Chondrocyte (in vitro differentiated cells): ENCODE results near the gene RSPH10B. TPM values are rescaled to one million over a fixed set of nuclear protein-coding genes. Genes with fewer than 3 reads are reported as not detected.
"Not testable (repeated sequence)": the region's sequence is repeated elsewhere in the genome, so short reads cannot be mapped to it uniquely, and the experiment has no call there.

Experiments
- DNase-seq: peaks from one replicate; pipeline ENCODE4 v3.0.0; 2021; ENCODE audit warnings: mixed read lengths, low spot score
- H3K27ac Mint-ChIP-seq: one replicate; pipeline ENCODE4 v1.8.0; 2021; ENCODE audit warnings: mild to moderate bottlenecking, moderate library complexity, mixed read lengths; ENCODE audit not compliant: unreplicated experiment
- H3K27me3 Mint-ChIP-seq: 2 replicates; pipeline ENCODE4 v1.8.0; 2021; ENCODE audit warnings: low read depth, mixed read lengths
- H3K36me3 Mint-ChIP-seq: 2 replicates; pipeline ENCODE4 v1.8.0; 2021; ENCODE audit warnings: low read depth, mixed read lengths
- H3K4me1 Mint-ChIP-seq: 2 replicates; pipeline ENCODE4 v1.8.0; 2021; ENCODE audit warnings: low read depth, mild to moderate bottlenecking, mixed read lengths
- H3K4me3 Mint-ChIP-seq: one replicate; pipeline ENCODE4 v1.8.0; 2021; ENCODE audit warnings: mild to moderate bottlenecking, moderate library complexity, mixed read lengths; ENCODE audit not compliant: unreplicated experiment
- H3K9me3 Mint-ChIP-seq: 2 replicates; pipeline ENCODE4 v1.8.0; 2021; ENCODE audit warnings: low read depth, mixed read lengths
- CTCF ChIP-seq: fragments of 200-600 bp; sonication (generic); IDR thresholded peaks from 2 replicates; pipeline ENCODE4 v1.5.0; 2021; ENCODE audit warnings: antibody characterized with exemption, mild to moderate bottlenecking, moderate library complexity
- total RNA-seq: library from RNA; stranded (reverse); gene quantifications from 3 replicates; pipeline ENCODE4 v1.2.1, GENCODE V29; 2021

Gene RSPH10B
- total RNA-seq, 1 donor from 2014 or later = not detected

DNA sequence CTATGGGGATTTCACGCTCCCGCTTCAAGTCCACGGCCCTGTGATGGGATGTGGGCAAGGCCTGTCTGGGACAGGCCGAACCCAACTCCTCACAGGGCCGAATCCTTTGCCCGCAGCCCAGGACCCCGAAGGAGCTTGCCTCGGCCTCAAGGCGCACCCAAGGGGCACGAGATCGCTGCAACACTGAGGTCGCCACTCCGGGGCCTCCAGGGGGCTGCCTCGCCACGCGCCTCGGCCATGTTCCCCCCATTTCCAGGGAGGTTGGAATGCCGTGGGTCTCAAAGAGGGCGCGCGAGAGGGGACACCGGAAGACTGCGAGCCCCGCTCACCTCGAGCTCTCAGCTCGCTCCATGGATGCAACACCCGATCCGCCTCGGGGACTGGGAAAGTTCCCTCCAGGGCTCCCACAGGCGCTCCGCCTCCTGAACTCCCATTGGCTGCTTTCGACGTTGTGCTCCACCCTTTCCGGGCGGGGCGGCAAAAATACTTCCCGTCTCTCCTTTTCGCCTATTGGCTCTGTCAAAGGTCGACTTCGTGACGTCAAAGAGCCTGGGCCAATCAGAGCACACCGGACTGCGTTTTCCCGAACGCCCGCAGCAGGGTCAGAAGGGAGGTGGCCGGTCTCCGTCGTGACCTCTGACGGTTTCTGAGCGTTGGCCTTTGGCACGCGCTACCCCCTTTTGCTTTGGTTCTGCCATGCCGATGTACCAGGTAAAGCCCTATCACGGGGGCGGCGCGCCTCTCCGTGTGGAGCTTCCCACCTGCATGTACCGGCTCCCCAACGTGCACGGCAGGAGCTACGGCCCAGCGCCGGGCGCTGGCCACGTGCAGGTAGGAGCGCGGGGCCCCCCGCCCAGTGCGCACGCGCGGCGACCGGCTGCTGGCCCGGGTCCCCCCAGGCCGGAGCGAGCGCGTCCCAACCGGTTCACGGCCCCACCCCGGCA, 38.5 kb upstream of the RSPH10B start, which contains the start of the genes AIMP2 and PMS2:
AIMP2 (plus strand) TSS at position 605 of the 944 bp plus-strand sequence; CDS start at position 697, 92 bp downstream.
PMS2 (minus strand) TSS at position 382 of the 944 bp plus-strand sequence; CDS start at position 352, 30 bp downstream.
- Mint-ChIP-seq H3K4me3 (peak within 1 kb of the TSS; percentile 84), H3K27ac (peak within 1 kb of the TSS; percentile 98), H3K9me3 (no peaks in the 10 kb centered on the region), H3K4me1 (peaks cover 43% of the 10 kb centered on the region), H3K27me3 (no peaks in the 10 kb centered on the region), H3K36me3 (peaks cover 7% of the 10 kb centered on the region)
- TF ChIP-seq CTCF = peak; percentile 53
- DNase-seq = peak; percentile 99

- Mint-ChIP-seq H3K4me3 (peak overlapping the region; percentile 84), H3K4me1 (peaks cover 39% of the 10 kb centered on the region)
- H3K36me3 Mint-ChIP-seq, DNase-seq, H3K9me3 Mint-ChIP-seq, H3K27ac Mint-ChIP-seq, H3K27me3 Mint-ChIP-seq: not testable (repeated sequence)
These were observed 37.5 kb upstream of the RSPH10B start for GRCh38 chr7:6007835-6008590.

DNA sequence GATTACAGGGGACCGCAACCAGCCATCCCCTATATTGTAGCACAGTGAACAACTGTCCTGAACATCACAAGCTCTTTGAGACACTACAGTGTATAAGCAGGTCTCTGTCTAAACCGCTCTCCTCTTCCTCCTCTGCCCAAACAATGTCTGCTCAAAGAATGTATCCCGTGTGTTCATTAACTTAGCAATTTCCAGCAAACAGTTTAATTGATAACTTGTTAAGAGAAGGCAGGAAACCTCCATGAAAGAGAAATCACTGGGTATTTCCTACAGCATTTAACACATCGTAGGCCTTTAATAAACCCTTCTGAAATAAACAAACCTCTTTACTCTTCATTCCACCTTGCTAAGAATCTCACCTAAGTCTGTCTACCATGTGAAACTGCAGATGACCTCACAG, 36.9 kb upstream of the RSPH10B start:
- H3K36me3 Mint-ChIP-seq = peaks cover 4% of the 10 kb centered on the region
- no peaks in the 10 kb centered on the region for H3K9me3 Mint-ChIP-seq
- no peak for TF ChIP-seq CTCF
- peak overlapping the region; percentile 5 for H3K27ac Mint-ChIP-seq
- H3K27me3 Mint-ChIP-seq = no peaks in the 10 kb centered on the region
- no peak for DNase-seq
- peaks cover 33% of the 10 kb centered on the region for H3K4me1 Mint-ChIP-seq
- peak overlapping the region; percentile 53 for H3K4me3 Mint-ChIP-seq

DNA sequence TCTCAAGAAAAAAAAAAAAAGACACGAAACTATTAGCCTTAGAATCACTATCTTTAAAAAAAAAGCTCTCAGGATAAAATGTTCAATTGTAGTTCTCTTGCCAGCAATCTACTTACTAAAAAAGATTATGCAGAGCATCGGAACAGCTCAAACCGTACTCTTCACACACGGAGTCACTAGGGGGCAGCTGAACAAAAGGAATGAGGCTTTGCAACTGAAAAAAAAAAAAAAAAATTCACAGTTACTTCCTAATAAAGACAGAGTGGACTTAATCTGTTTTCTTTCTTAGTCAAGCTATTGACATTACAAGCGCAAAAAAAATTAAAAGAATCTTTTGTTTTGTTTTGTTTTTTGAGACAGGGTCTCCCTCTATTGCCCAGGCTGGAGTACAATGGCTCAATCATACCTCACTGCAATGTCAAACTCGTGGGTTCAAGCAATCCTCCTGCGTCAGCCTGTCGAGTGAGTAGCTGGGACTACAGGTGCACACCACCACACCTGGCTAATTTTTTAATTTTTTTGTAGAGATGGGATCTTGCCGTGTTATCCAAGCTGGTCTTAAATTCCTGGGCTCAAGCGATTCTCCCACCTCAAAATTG, 26.8 kb upstream of the RSPH10B start:
- H3K27me3 Mint-ChIP-seq = no peaks in the 10 kb centered on the region
- peak overlapping the region; percentile 69 for H3K27ac Mint-ChIP-seq
- no peak for DNase-seq
- no peaks in the 10 kb centered on the region for H3K9me3 Mint-ChIP-seq
- H3K4me1 Mint-ChIP-seq = peaks cover 7% of the 10 kb centered on the region
- H3K4me3 Mint-ChIP-seq = no peak overlapping the region
- peaks cover 9% of the 10 kb centered on the region for H3K36me3 Mint-ChIP-seq
- TF ChIP-seq CTCF = peak; percentile 87

GRCh38 chr7:5987061-5987460, 16.6 kb upstream of the RSPH10B start:
- not testable (repeated sequence) for H3K27me3 Mint-ChIP-seq, H3K4me1 Mint-ChIP-seq, H3K27ac Mint-ChIP-seq, H3K4me3 Mint-ChIP-seq, DNase-seq, H3K9me3 Mint-ChIP-seq
- peaks cover 18% of the 10 kb centered on the region for H3K36me3 Mint-ChIP-seq

DNA sequence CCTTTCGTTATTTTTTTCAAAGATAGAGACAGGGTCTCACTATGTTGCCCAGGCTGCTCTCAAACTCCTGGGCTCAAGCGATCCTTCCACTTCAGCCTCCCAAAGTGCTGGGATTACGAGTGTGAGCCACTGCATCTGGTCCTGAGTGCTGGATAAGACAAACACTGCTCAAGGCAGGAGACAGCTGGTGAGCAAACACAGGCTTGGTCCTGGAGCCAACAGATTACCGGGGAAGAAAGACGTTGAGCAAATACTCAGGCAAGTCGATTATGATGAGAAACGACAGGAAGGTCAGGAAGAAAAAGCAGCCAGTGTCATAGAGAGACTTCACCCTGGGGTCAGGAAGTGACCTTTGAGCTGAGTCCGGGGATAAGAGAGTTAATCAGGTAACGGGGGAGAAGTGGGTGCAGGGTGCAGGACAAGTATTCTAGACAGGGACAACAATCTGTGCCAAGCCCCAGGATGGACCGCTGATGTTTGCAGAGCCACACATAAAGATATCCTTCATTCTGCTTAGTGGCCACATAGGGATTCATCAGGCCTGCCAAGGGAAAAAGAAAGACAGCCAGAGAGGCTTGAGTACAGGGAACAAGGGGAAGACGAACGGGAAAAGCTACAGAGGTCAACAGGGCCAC, 9.3 kb upstream of the RSPH10B start:
- not testable (repeated sequence) for H3K9me3 Mint-ChIP-seq, H3K4me3 Mint-ChIP-seq, H3K27me3 Mint-ChIP-seq, H3K4me1 Mint-ChIP-seq, DNase-seq
- Mint-ChIP-seq H3K27ac (peak overlapping the region; percentile 49), H3K36me3 (peaks cover 13% of the 10 kb centered on the region)

- not testable (repeated sequence) for DNase-seq, H3K27ac Mint-ChIP-seq, H3K4me1 Mint-ChIP-seq, H3K4me3 Mint-ChIP-seq, H3K27me3 Mint-ChIP-seq, H3K36me3 Mint-ChIP-seq, H3K9me3 Mint-ChIP-seq
These were observed 3.1 kb upstream of the RSPH10B start for GRCh38 chr7:5973580-5973979.

DNA sequence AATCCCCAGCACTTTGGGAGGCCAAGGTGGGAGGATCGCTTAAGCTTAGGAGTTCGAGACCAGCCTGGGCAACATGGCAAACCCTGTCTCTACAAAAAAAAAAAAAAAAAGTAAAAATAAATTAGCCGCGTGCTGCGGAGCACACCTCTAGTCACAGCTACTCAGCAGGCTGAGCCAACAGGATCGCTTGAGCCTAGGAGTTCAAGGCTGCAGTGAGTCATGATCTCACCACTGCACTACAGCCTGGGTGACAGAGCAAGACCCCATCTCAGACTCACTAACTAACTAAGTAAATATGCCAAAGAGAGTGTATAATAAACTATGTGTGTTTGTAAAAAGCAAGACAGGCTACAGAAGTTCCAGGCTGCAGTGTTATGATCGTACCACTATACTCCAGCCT, 6.7 kb downstream of the RSPH10B start:
- not testable (repeated sequence) for H3K27ac Mint-ChIP-seq, H3K9me3 Mint-ChIP-seq, H3K4me3 Mint-ChIP-seq, H3K36me3 Mint-ChIP-seq, H3K27me3 Mint-ChIP-seq, DNase-seq, H3K4me1 Mint-ChIP-seq

- not testable (repeated sequence) for H3K4me1 Mint-ChIP-seq, H3K27me3 Mint-ChIP-seq, H3K4me3 Mint-ChIP-seq, DNase-seq, H3K36me3 Mint-ChIP-seq, H3K27ac Mint-ChIP-seq, H3K9me3 Mint-ChIP-seq
These were observed 7.3 kb downstream of the RSPH10B start for GRCh38 chr7:5963205-5963604.
